HG03103 (cell line): Measurements from ENCODE around the gene NTRK3.
A peak's percentile ranks its signal among the peaks of the same experiment; 100 is the strongest.

Source experiments
- ATAC-seq: cut with Tn5 transposase; IDR thresholded peaks from one replicate; pipeline ENCODE4 v1.9.1; 2021; ENCODE audit warnings: low read depth; ENCODE audit not compliant: unreplicated experiment

Gene NTRK3

GRCh38 chr15:88256279-88257230, at the start of gene NTRK3:
TSS of gene NTRK3 (minus strand) at chr15:88256739. CDS start at chr15:88256153, 586 bp downstream.
- ATAC-seq: no peak

GRCh38 chr15:88303395-88303794, 46.9 kb upstream of the NTRK3 start:
- no peak for ATAC-seq

GRCh38 chr15:88302373-88302772, 45.8 kb upstream of the NTRK3 start:
- no peak for ATAC-seq

- ATAC-seq: no peak
Measured at GRCh38 chr15:88301311-88301710, 44.8 kb upstream of the NTRK3 start.

GRCh38 chr15:88300861-88301260, 44.3 kb upstream of the NTRK3 start:
- ATAC-seq: no peak

GRCh38 chr15:88300089-88300488, 43.5 kb upstream of the NTRK3 start:
- ATAC-seq: no peak

GRCh38 chr15:88299497-88299896, 43.0 kb upstream of the NTRK3 start:
- ATAC-seq: no peak

- ATAC-seq: no peak
Measured at GRCh38 chr15:88288661-88289060, 32.1 kb upstream of the NTRK3 start.

- no peak for ATAC-seq
Measured at GRCh38 chr15:88288206-88288605, 31.7 kb upstream of the NTRK3 start.

GRCh38 chr15:88284318-88284998, 27.9 kb upstream of the NTRK3 start:
- ATAC-seq: no peak

GRCh38 chr15:88282614-88283013, 26.1 kb upstream of the NTRK3 start:
- ATAC-seq: no peak

GRCh38 chr15:88276821-88277410, 20.4 kb upstream of the NTRK3 start:
- no peak for ATAC-seq

GRCh38 chr15:88275804-88276203, 19.3 kb upstream of the NTRK3 start:
- ATAC-seq: no peak

GRCh38 chr15:88274553-88275460, 18.3 kb upstream of the NTRK3 start:
- ATAC-seq: peak; percentile 85

GRCh38 chr15:88272421-88272820, 15.9 kb upstream of the NTRK3 start:
- ATAC-seq: no peak

- ATAC-seq: no peak
Measured at GRCh38 chr15:88269356-88270062, 13.0 kb upstream of the NTRK3 start.

- ATAC-seq: no peak
Measured at GRCh38 chr15:88267720-88268119, 11.2 kb upstream of the NTRK3 start.

GRCh38 chr15:88266170-88266569, 9.6 kb upstream of the NTRK3 start:
- no peak for ATAC-seq

- no peak for ATAC-seq
Measured at GRCh38 chr15:88264622-88265021, 8.1 kb upstream of the NTRK3 start.

GRCh38 chr15:88262064-88262463, 5.5 kb upstream of the NTRK3 start:
- ATAC-seq: no peak
